Cardiac fibroblast (primary cell): ENCODE measurements around the gene MPV17L2.

Experiments
- DNase-seq, 2 donors: peaks; one replicate each; pipeline versions ENCODE4 v3.0.0 to v3.0.0-alpha.2; 2010; ENCODE audit warnings: low read depth in 2 of 2
- H3K4me3 ChIP-seq, 2 donors: replicated peaks in 1 of 2; 1 replicate in 1 of 2; 2 replicates in 1 of 2; pipeline ENCODE4 v1.5.1; 2011; ENCODE audit warnings: low read depth in 2 of 2, low read length in 2 of 2, mild to moderate bottlenecking in 2 of 2, moderate library complexity in 1 of 2
- CTCF ChIP-seq: IDR thresholded peaks from one replicate; pipeline ENCODE4 v1.5.1; 2011; ENCODE audit warnings: low read depth, mild to moderate bottlenecking, low read length, inconsistent platforms

Gene MPV17L2

GRCh38 chr19:18218159-18218558, 25.1 kb downstream of the MPV17L2 start:
- no peak for DNase-seq
- TF ChIP-seq CTCF: no peak
- H3K4me3 ChIP-seq: no peak overlapping the region

GRCh38 chr19:18218600-18218999, 25.6 kb downstream of the MPV17L2 start:
- DNase-seq: no peak
- H3K4me3 ChIP-seq: no peak overlapping the region
- TF ChIP-seq CTCF: no peak

- DNase-seq: peak in 1 of 2 donors; percentile 9
- H3K4me3 ChIP-seq: no peak overlapping the region
- TF ChIP-seq CTCF: no peak
Measured at GRCh38 chr19:18219911-18220631, 27.1 kb downstream of the MPV17L2 start.

- no peak for TF ChIP-seq CTCF
- DNase-seq: no peak
- no peak overlapping the region for H3K4me3 ChIP-seq
Measured at GRCh38 chr19:18220632-18221275, 27.7 kb downstream of the MPV17L2 start.

GRCh38 chr19:18221815-18222725, 29.1 kb downstream of the MPV17L2 start:
- no peak for DNase-seq
- no peak for TF ChIP-seq CTCF
- no peak overlapping the region for H3K4me3 ChIP-seq

GRCh38 chr19:18223860-18224524, 31.0 kb downstream of the MPV17L2 start:
- peak in 1 of 2 donors; percentile 24 for DNase-seq
- peak overlapping the region; percentile 34 to 52 for H3K4me3 ChIP-seq
- no peak for TF ChIP-seq CTCF
